Smooth muscle cell (in vitro differentiated cells): ENCODE data around the gene TBCK. TPM values are rescaled to one million over a fixed set of nuclear protein-coding genes. Genes with fewer than 3 reads are reported as not detected.
"Not testable (repeated sequence)": the region's sequence is repeated elsewhere in the genome, so short reads cannot be mapped to it uniquely, and the experiment has no call there.

Source experiments
- DNase-seq: peaks from one replicate; lab custom pipeline; 2025; ENCODE audit not compliant: unreplicated experiment; lab: John Stamatoyannopoulos, UW
- H2AFZ ChIP-seq: fragments of 200-600 bp; sonication (generic); 2 replicates; pipeline ENCODE4 v1.6.0; 2016; ENCODE audit warnings: antibody characterized with exemption, low read depth, mild to moderate bottlenecking
- H3F3A ChIP-seq: fragments of 200-600 bp; sonication (generic); 2 replicates; pipeline ENCODE4 v1.6.0; 2017; ENCODE audit warnings: antibody characterized with exemption, low read depth
- H3K27ac ChIP-seq: fragments of 200-600 bp; sonication (generic); 2 replicates; pipeline ENCODE4 v1.5.1; 2016; ENCODE audit warnings: low read depth, mild to moderate bottlenecking
- H3K27me3 ChIP-seq: fragments of 200-600 bp; sonication (generic); 2 replicates; pipeline ENCODE4 v1.6.1; 2016; ENCODE audit warnings: low read depth, mild to moderate bottlenecking
- H3K36me3 ChIP-seq: fragments of 200-600 bp; sonication (generic); 2 replicates; pipeline ENCODE4 v1.5.1; 2016; ENCODE audit warnings: low read depth
- H3K4me1 ChIP-seq: fragments of 200-600 bp; sonication (generic); 2 replicates; pipeline ENCODE4 v1.5.1; 2016; ENCODE audit warnings: low read depth
- H3K4me2 ChIP-seq: fragments of 200-600 bp; sonication (generic); 2 replicates; pipeline ENCODE4 v1.6.0; 2016; ENCODE audit warnings: mild to moderate bottlenecking
- H3K4me3 ChIP-seq: fragments of 200-600 bp; sonication (generic); 2 replicates; pipeline ENCODE4 v1.5.1; 2016; ENCODE audit warnings: mild to moderate bottlenecking
- H3K79me2 ChIP-seq: fragments of 200-600 bp; sonication (generic); 2 replicates; pipeline ENCODE4 v1.6.0; 2016; ENCODE audit warnings: low read depth, mild to moderate bottlenecking
- H3K9ac ChIP-seq: fragments of 200-600 bp; sonication (generic); 2 replicates; pipeline ENCODE4 v1.6.0; 2016; ENCODE audit warnings: low read depth
- H3K9me3 ChIP-seq: fragments of 200-600 bp; sonication (generic); replicated peaks from 2 replicates; pipeline ENCODE4 v1.5.1; 2016; ENCODE audit warnings: low read depth
- H4K20me1 ChIP-seq: fragments of 200-600 bp; sonication (generic); 2 replicates; pipeline ENCODE4 v1.6.0; 2016; ENCODE audit warnings: low read depth
- WGBS: methylation state at CpG from one replicate; pipeline ENCODE4 v1.1.7; 2016; ENCODE audit warnings: low lambda C conversion rate; 5-methylcytosine and 5-hydroxymethylcytosine counted together
- polyA plus RNA-seq: library from polyadenylated mRNA; unstranded; fragments of >200 nt; fragmentation: Nextera tagmentation; extraction: Ambion mirVana; gene quantifications from 2 replicates; pipeline ENCODE4 v1.2.1, GENCODE V29; 2016
- total RNA-seq: library from RNA; depleted of rRNA; stranded (reverse); fragments of >200 nt; gene quantifications from 2 replicates; pipeline ENCODE4 v1.2.3, GENCODE V29; 2014
- TF ChIP-seq, protein P1 (sequence below): fragments of 200-600 bp; sonication (generic); IDR thresholded peaks from 2 replicates; pipeline ENCODE4 v1.5.1; 2017; ENCODE audit warnings: borderline replicate concordance, mild to moderate bottlenecking, antibody characterized with exemption; ENCODE audit not compliant: insufficient read depth, poor library complexity, severe bottlenecking

The TBCK gene
- total and polyA plus RNA-seq, 2 experiments from 2014 or later = 10.0 to 28.1 TPM

DNA sequence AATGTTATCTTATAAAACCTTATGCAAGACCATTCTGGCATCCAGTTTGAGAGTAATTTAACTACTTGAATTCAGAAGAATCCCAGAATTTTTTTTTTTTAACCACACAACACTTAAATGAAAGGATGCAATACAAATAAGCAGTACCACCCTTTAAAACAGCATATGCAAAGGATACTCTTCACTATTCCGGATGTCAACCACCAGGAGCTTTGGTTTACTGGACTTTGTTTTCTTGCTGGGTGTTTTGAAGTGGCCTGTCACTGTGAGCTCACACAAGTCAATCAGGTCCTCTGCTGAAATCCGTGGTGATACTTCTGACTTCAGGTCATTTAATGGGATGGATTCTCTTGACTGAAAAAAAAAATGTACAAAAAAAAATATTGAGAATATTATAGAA lies 200.0 kb downstream of the TBCK start:
- Histone ChIP-seq H2AFZ (no peak overlapping the region), H3K4me2 (no peak overlapping the region), H3K27me3 (no peaks in the 10 kb centered on the region), H3K4me1 (no peaks in the 10 kb centered on the region), H3F3A (no peaks in the 10 kb centered on the region), H3K4me3 (no peak overlapping the region), H3K9me3 (no peaks in the 10 kb centered on the region), H3K27ac (no peak overlapping the region), H3K36me3 (peaks cover 24% of the 10 kb centered on the region), H4K20me1 (no peaks in the 10 kb centered on the region), H3K9ac (no peak overlapping the region), H3K79me2 (no peaks in the 10 kb centered on the region)
- DNase-seq = no peak
- TF ChIP-seq, protein P1, sequence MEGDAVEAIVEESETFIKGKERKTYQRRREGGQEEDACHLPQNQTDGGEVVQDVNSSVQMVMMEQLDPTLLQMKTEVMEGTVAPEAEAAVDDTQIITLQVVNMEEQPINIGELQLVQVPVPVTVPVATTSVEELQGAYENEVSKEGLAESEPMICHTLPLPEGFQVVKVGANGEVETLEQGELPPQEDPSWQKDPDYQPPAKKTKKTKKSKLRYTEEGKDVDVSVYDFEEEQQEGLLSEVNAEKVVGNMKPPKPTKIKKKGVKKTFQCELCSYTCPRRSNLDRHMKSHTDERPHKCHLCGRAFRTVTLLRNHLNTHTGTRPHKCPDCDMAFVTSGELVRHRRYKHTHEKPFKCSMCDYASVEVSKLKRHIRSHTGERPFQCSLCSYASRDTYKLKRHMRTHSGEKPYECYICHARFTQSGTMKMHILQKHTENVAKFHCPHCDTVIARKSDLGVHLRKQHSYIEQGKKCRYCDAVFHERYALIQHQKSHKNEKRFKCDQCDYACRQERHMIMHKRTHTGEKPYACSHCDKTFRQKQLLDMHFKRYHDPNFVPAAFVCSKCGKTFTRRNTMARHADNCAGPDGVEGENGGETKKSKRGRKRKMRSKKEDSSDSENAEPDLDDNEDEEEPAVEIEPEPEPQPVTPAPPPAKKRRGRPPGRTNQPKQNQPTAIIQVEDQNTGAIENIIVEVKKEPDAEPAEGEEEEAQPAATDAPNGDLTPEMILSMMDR = no peak
- WGBS = 90% methylated on average over 2 of the region's 2 CpGs

DNA sequence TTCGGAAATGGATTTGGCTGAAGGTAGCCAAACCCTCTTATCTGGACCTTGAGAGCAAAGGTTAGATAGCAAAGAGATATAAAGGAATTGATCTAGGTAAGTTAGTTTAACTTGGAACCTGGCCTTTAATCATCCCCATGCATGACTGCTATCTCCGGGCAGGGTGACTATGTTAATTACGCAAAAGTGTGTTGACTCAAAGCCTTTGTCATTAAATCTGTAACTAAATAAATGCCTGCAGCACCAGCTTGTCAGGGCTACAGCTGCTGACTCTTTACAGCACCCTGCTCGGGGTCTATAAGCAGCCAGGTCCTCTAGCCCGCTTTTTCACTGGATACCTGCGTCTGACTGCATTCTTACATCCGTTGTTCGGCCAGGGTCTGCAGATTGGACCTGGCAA lies 201.7 kb downstream of the TBCK start:
- 89% methylated on average over 8 of the region's 8 CpGs for WGBS
- Histone ChIP-seq H3F3A (no peaks in the 10 kb centered on the region), H3K9ac (no peak overlapping the region), H3K36me3 (peaks cover 34% of the 10 kb centered on the region), H3K27ac (no peak overlapping the region), H3K9me3 (peaks cover 11% of the 10 kb centered on the region), H3K27me3 (no peaks in the 10 kb centered on the region), H3K79me2 (no peaks in the 10 kb centered on the region), H3K4me2 (no peak overlapping the region), H4K20me1 (no peaks in the 10 kb centered on the region), H2AFZ (no peak overlapping the region), H3K4me3 (no peak overlapping the region), H3K4me1 (no peaks in the 10 kb centered on the region)
- no peak for DNase-seq
- TF ChIP-seq, protein P1 = no peak

DNA sequence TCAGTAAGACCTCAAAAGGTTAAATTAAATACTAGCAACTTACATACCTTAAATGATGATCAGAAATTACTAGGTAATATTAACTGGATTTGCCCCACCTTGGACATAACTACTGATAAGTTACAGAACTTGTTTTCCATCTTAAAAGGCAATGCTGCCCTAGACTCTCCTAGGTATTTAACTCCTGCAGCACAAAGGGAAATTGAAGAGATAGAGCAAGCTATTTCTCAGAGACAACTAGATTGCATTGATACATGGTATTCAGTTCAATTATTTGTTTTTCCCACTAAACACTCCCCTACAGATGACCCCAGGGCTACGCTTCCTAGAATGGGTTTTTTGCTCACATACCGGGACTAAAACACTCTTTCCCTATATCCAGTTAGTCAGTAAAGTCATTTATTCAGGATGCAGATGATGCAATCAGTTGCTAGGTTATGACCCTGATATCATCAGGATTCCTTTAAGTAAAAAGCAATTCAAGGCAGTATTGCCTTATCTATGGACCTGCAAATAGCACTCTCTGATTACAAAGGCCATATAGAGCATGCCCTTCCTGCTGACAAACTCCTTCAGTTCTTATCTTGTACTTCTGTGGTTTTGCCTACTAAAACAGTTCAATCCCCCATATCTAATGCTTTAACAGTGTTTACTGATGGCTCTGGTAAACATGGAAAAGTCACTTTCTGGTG lies 204.1 kb downstream of the TBCK start:
- H2AFZ ChIP-seq, H3K4me1 ChIP-seq, H3K9ac ChIP-seq, H3K4me2 ChIP-seq, DNase-seq, H3K27me3 ChIP-seq, H3K27ac ChIP-seq, H4K20me1 ChIP-seq, H3K79me2 ChIP-seq, H3K4me3 ChIP-seq, H3F3A ChIP-seq: not testable (repeated sequence)
- WGBS = 94% methylated on average over 2 of the region's 2 CpGs
- H3K36me3 ChIP-seq = peaks cover 34% of the 10 kb centered on the region
- peaks cover 14% of the 10 kb centered on the region for H3K9me3 ChIP-seq

DNA sequence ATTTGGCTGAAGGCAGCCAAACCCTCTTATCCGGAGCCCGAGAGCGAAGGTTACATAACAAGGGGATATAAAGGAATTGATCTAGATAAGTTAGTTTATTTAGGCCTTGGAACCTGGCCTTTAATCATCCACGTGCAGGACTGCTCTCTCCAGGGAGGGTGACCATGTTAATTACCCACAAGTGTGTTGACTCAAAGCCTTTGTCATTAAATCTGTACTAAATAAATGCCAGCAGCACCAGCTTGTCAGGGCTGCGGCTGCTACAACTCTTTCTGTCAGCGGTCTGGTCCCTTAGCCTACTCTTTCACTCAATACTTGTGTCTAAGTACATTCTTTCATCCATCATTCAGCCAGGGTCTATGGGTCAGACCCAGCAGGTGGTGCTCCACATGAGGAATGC lies 206.1 kb downstream of the TBCK start:
- no peak overlapping the region for H3K27ac ChIP-seq
- no peaks in the 10 kb centered on the region for H3K4me1 ChIP-seq
- H3K36me3 ChIP-seq = peaks cover 28% of the 10 kb centered on the region
- no peaks in the 10 kb centered on the region for H4K20me1 ChIP-seq
- no peak overlapping the region for H3K4me3 ChIP-seq
- no peak overlapping the region for H2AFZ ChIP-seq
- DNase-seq = no peak
- H3K4me2 ChIP-seq = no peak overlapping the region
- H3K9me3 ChIP-seq = peaks cover 14% of the 10 kb centered on the region
- H3F3A ChIP-seq = no peaks in the 10 kb centered on the region
- TF ChIP-seq, protein P1 = no peak
- H3K27me3 ChIP-seq = no peaks in the 10 kb centered on the region
- H3K79me2 ChIP-seq = no peaks in the 10 kb centered on the region
- 96% methylated on average over 6 of the region's 6 CpGs for WGBS
- no peak overlapping the region for H3K9ac ChIP-seq
